H1 (cell line): ENCODE data around the gene METRNL. TPM values are rescaled to one million over a fixed set of nuclear protein-coding genes. Genes with fewer than 3 reads are reported as not detected.

Experiments used
- CTCF ChIA-PET: fragments of 300-600 bp; sonication (Branson Sonifier 250); formaldehyde crosslinking; loops from one replicate; lab custom pipeline; 2021; ENCODE audit not compliant: partially characterized antibody; lab: Charles Lee
- POLR2A ChIA-PET: fragments of 300-600 bp; sonication (Branson Sonifier 250); formaldehyde crosslinking; loops from one replicate; lab custom pipeline; 2021; ENCODE audit warnings: inconsistent platforms; ENCODE audit not compliant: partially characterized antibody; lab: Charles Lee
- DNase-seq, 2 experiments: peaks; one replicate each; pipeline versions ENCODE4 v3.0.0 to v3.0.0-alpha.2; 2010 to 2022; ENCODE audit warnings: low spot score in 2 of 2, low read depth in 1 of 2, mixed read lengths in 1 of 2
- FAIRE-seq: peaks from 2 replicates; lab custom pipeline; 2011; peaks lifted over from hg19 to GRCh38; lab: Jason Lieb, UNC
- H2AFZ ChIP-seq: 2 replicates; pipeline ENCODE4 v1.8.1; 2012; ENCODE audit warnings: low read length, inconsistent platforms
- H2AK5ac ChIP-seq: 2 replicates; pipeline ENCODE4 v1.6.1; 2013; ENCODE audit warnings: low read depth, low read length
- H2BK120ac ChIP-seq: replicated peaks from 2 replicates; pipeline ENCODE3; 2013; ENCODE audit warnings: low read depth, low read length, inconsistent platforms
- H2BK12ac ChIP-seq: 2 replicates; pipeline ENCODE4 v1.6.1; 2013; ENCODE audit warnings: low read depth, low read length
- H2BK15ac ChIP-seq: 2 replicates; pipeline ENCODE4 v1.6.1; 2013; ENCODE audit warnings: low read length
- H2BK20ac ChIP-seq: 2 replicates; pipeline ENCODE4 v1.6.1; 2013; ENCODE audit warnings: low read length
- H2BK5ac ChIP-seq: 2 replicates; pipeline ENCODE4 v1.6.1; 2013; ENCODE audit warnings: low read depth, low read length
- H3K14ac ChIP-seq: 2 replicates; pipeline ENCODE4 v1.6.1; 2013; ENCODE audit warnings: inconsistent platforms; ENCODE audit not compliant: insufficient read length
- H3K18ac ChIP-seq: 2 replicates; pipeline ENCODE4 v1.6.1; 2013; ENCODE audit warnings: low read length; ENCODE audit errors: extremely low read depth
- H3K23ac ChIP-seq: 2 replicates; pipeline ENCODE4 v1.6.1; 2013; ENCODE audit warnings: inconsistent platforms; ENCODE audit not compliant: insufficient read length
- H3K23me2 ChIP-seq: 2 replicates; pipeline ENCODE4 v1.6.1; 2013; ENCODE audit warnings: low read depth, low read length
- H3K27ac ChIP-seq: 2 replicates; pipeline ENCODE4 v1.6.1; 2011; ENCODE audit warnings: low read depth, low read length, inconsistent platforms
- H3K27me3 ChIP-seq, 4 experiments: replicated peaks in 1 of 4; 1 replicate in 1 of 4; 2 replicates in 3 of 4; pipeline versions ENCODE4 v1.6.1 to v1.8.1; 2011 to 2013; ENCODE audit warnings: low read length in 3 of 4, mild to moderate bottlenecking in 3 of 4, inconsistent platforms in 2 of 4, mixed read lengths in 2 of 4, moderate library complexity in 1 of 4; ENCODE audit not compliant: control insufficient read depth in 3 of 4, insufficient read depth in 3 of 4; ENCODE audit errors: extremely low read depth in 1 of 4
- H3K36me3 ChIP-seq, 4 experiments: 2 replicates each; pipeline versions ENCODE4 v1.6.1 to v1.8.1; 2011 to 2013; ENCODE audit warnings: mild to moderate bottlenecking in 4 of 4, low read length in 3 of 4, moderate library complexity in 2 of 4, control low read depth in 1 of 4, inconsistent platforms in 1 of 4; ENCODE audit not compliant: insufficient read depth in 4 of 4, control insufficient read depth in 2 of 4
- H3K4ac ChIP-seq: replicated peaks from 2 replicates; pipeline ENCODE3; 2013; ENCODE audit warnings: low read length, low read depth, mixed read lengths, inconsistent platforms; ENCODE audit not compliant: insufficient read length
- H3K4me1 ChIP-seq, 4 experiments: replicated peaks in 1 of 4; 1 replicate in 1 of 4; 2 replicates in 3 of 4; pipeline versions ENCODE4 v1.6.1 to v1.8.1; 2011 to 2013; ENCODE audit warnings: low read length in 3 of 4, inconsistent platforms in 2 of 4, mixed read lengths in 1 of 4; ENCODE audit not compliant: insufficient read depth in 4 of 4, control insufficient read depth in 3 of 4
- H3K4me2 ChIP-seq, 2 experiments: 2 replicates each; pipeline versions ENCODE4 v1.6.1 to v1.8.1; 2011 to 2013; ENCODE audit warnings: low read depth in 2 of 2, low read length in 2 of 2, control low read depth in 1 of 2, inconsistent platforms in 1 of 2, mild to moderate bottlenecking in 1 of 2; ENCODE audit not compliant: insufficient read depth in 1 of 2
- H3K4me3 ChIP-seq, 4 experiments: fragments of 200-600, 300-600 bp in 1 of 4; sonication (generic), shearing (Covaris generic), sonication (Bioruptor Twin) in 1 of 4; 2 replicates each; pipeline versions ENCODE4 v1.5.1 to v1.8.1; 2011 to 2016; ENCODE audit warnings: low read length in 4 of 4, low read depth in 3 of 4, control low read depth in 2 of 4, inconsistent platforms in 2 of 4, mild to moderate bottlenecking in 2 of 4, mixed read lengths in 1 of 4, moderate library complexity in 1 of 4; ENCODE audit not compliant: insufficient read depth in 2 of 4; ENCODE audit errors: extremely low read depth in 1 of 4
- H3K56ac ChIP-seq: replicated peaks from 2 replicates; pipeline ENCODE3; 2013; ENCODE audit warnings: low read depth, mild to moderate bottlenecking, mixed read lengths, low read length, inconsistent platforms; ENCODE audit not compliant: insufficient read length
- H3K79me1 ChIP-seq: 2 replicates; pipeline ENCODE4 v1.6.1; 2013; ENCODE audit warnings: low read depth, low read length, control low read depth
- H3K79me2 ChIP-seq, 2 experiments: 2 replicates each; pipeline versions ENCODE4 v1.6.1 to v1.8.1; 2012 to 2013; ENCODE audit warnings: low read length in 2 of 2, mild to moderate bottlenecking in 2 of 2, inconsistent platforms in 1 of 2; ENCODE audit not compliant: insufficient read depth in 2 of 2, control insufficient read depth in 1 of 2
- H3K9ac ChIP-seq, 4 experiments: replicated peaks in 1 of 4; 1 replicate in 1 of 4; 2 replicates in 3 of 4; pipeline versions ENCODE4 v1.6.1 to v1.8.1; 2011 to 2013; ENCODE audit warnings: low read depth in 3 of 4, low read length in 3 of 4, control low read depth in 2 of 4, mild to moderate bottlenecking in 2 of 4, moderate library complexity in 2 of 4, inconsistent platforms in 1 of 4; ENCODE audit errors: extremely low read depth in 1 of 4
- H3K9me3 ChIP-seq, 2 experiments: 2 replicates each; pipeline versions ENCODE4 v1.6.1 to v1.8.1; 2012 to 2013; ENCODE audit warnings: mild to moderate bottlenecking in 2 of 2, moderate library complexity in 2 of 2, control low read depth in 1 of 2, inconsistent platforms in 1 of 2, low read depth in 1 of 2, low read length in 1 of 2, mixed read lengths in 1 of 2; ENCODE audit not compliant: insufficient read depth in 2 of 2
- H4K20me1 ChIP-seq, 2 experiments: replicated peaks in 1 of 2; 2 replicates each; pipeline versions ENCODE3 to v1.8.1; 2011 to 2013; ENCODE audit warnings: inconsistent platforms in 2 of 2, low read length in 2 of 2, mild to moderate bottlenecking in 1 of 2; ENCODE audit not compliant: insufficient read depth in 2 of 2, control insufficient read depth in 1 of 2
- H4K5ac ChIP-seq: 2 replicates; pipeline ENCODE4 v1.6.1; 2013; ENCODE audit warnings: low read length, low read depth, mixed read lengths, inconsistent platforms; ENCODE audit not compliant: insufficient read length
- H4K8ac ChIP-seq: 2 replicates; pipeline ENCODE4 v1.8.0; 2013; ENCODE audit warnings: mild to moderate bottlenecking, moderate library complexity, low read length, inconsistent platforms; ENCODE audit not compliant: insufficient read depth; ENCODE audit errors: extremely low read depth
- H4K91ac ChIP-seq: replicated peaks from 2 replicates; pipeline ENCODE3; 2013; ENCODE audit warnings: low read length, mixed read lengths, inconsistent platforms; ENCODE audit not compliant: insufficient read length
- CTBP2 ChIP-seq: IDR thresholded peaks from 2 replicates; pipeline ENCODE4 v1.7.0; 2011; ENCODE audit warnings: borderline replicate concordance, mild to moderate bottlenecking, moderate library complexity, mixed read lengths, low read length; ENCODE audit not compliant: insufficient read depth, insufficient read length
- EZH2 ChIP-seq: fragments of 200-600 bp; sonication (generic); IDR thresholded peaks from 2 replicates; pipeline ENCODE4 v1.7.1; 2012; ENCODE audit warnings: low read depth, mild to moderate bottlenecking, moderate library complexity, low read length, inconsistent platforms; ENCODE audit not compliant: severe bottlenecking
- FOSL1 ChIP-seq: IDR thresholded peaks from 2 replicates; pipeline ENCODE4 v1.6.1; 2011; ENCODE audit warnings: mild to moderate bottlenecking, low read depth, low read length, moderate library complexity; ENCODE audit not compliant: insufficient read depth
- JUND ChIP-seq: IDR thresholded peaks from 2 replicates; pipeline ENCODE4 v1.6.1; 2011; ENCODE audit warnings: mild to moderate bottlenecking, improper control_type of control experiment, low read length
- KDM5A ChIP-seq: fragments of 200-600 bp; IDR thresholded peaks from 2 replicates; pipeline ENCODE4 v1.7.1; 2012; ENCODE audit warnings: mild to moderate bottlenecking, low read length, inconsistent platforms, mixed read lengths
- POU5F1 ChIP-seq: IDR thresholded peaks from 2 replicates; pipeline ENCODE4 v1.6.1; 2011; ENCODE audit warnings: low read depth, mild to moderate bottlenecking, low read length, moderate library complexity
- RFX5 ChIP-seq: IDR thresholded peaks from 2 replicates; pipeline ENCODE4 v1.6.1; 2011; ENCODE audit warnings: low read depth, low read length, improper control_type of control experiment, borderline replicate concordance
- RNF2 ChIP-seq: fragments of 200-900, 300-1000 bp; sonication (generic); IDR thresholded peaks from 2 replicates; pipeline ENCODE4 v1.7.1; 2016; ENCODE audit warnings: borderline replicate concordance, low read depth, mild to moderate bottlenecking, antibody characterized with exemption, low read length; ENCODE audit not compliant: poor library complexity, severe bottlenecking; ENCODE audit errors: missing control alignments
- RXRA ChIP-seq: IDR thresholded peaks from 2 replicates; pipeline ENCODE4 v1.6.1; 2011; ENCODE audit warnings: low read depth, mild to moderate bottlenecking, low read length, moderate library complexity; ENCODE audit not compliant: insufficient read depth
- SRF ChIP-seq: IDR thresholded peaks from 2 replicates; pipeline ENCODE4 v1.6.1; 2011; ENCODE audit warnings: mild to moderate bottlenecking, low read depth, low read length, moderate library complexity
- YY1 ChIP-seq: IDR thresholded peaks from 2 replicates; pipeline ENCODE4 v1.6.1; 2011; ENCODE audit warnings: low read depth, mild to moderate bottlenecking, low read length
- WGBS, 2 experiments: shearing (Covaris generic) in 1 of 2; methylation state at CpG; one replicate each; pipeline versions ENCODE4 v1.1.6 to v1.1.7; 2013 to 2015; ENCODE audit warnings: low lambda C conversion rate in 2 of 2, mixed read lengths in 2 of 2, inconsistent platforms in 1 of 2, low coverage in 1 of 2, missing lambda C conversion rate in 1 of 2; ENCODE audit not compliant: insufficient replicate concordance in 2 of 2, insufficient coverage in 1 of 2, insufficient read length in 1 of 2; ENCODE audit errors: extremely low coverage in 1 of 2, missing lambda C conversion rate in 1 of 2; 5-methylcytosine and 5-hydroxymethylcytosine counted together
- polyA plus RNA-seq, 7 experiments: library from polyadenylated mRNA; depleted of rRNA in 3 of 7; stranded (reverse) in 5 of 7; unstranded in 2 of 7; fragments of >200 nt in 5 of 7; fragments of 200-250 nt in 2 of 7; gene quantifications; 1 replicate in 5 of 7; 2 replicates in 1 of 7; 4 replicates in 1 of 7; pipeline versions ENCODE4 v1.2.1 to v1.2.3, GENCODE V29; 2011 to 2013; ENCODE audit warnings: missing spikeins in 2 of 7, mixed read lengths in 2 of 7
- total RNA-seq: library from RNA; stranded (reverse); fragmentation: NEBNext Ultra II Directional; extraction: Animal tissue kit (Norgen Biotek cat#: 25700); gene quantifications from 2 replicates; pipeline ENCODE4 v1.2.1, GENCODE V29; 2021

METRNL gene
- total and polyA plus RNA-seq, 2 of the 8 experiments (the other 6 are each of a cell fraction or from before 2014, with no cell fraction given): 13.9 to 14.2 TPM

DNA sequence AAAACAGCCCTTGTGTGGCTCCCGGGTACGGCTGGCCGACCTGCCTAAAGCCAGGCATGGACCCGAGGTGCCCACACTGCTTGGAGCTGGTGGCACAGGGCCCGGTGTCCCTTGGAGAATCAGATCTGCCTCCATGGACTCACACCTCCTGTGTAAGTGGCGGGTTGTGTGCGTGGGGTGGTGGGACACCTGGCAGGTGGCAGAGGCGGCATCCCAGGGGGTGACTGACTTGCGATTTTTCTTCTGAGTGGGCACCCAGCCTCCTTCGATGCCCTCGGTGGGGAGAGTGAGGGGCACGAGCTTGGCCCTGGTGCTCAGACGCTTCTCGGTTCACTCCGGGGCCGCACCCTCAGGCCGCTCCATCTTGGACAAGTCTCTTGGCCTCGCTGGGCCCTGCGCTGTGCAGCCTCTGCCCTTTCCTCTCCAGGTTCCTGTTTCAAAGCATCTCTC, 35.8 kb downstream of the METRNL start:
- POLR2A ChIA-PET: no interaction called here
- 91% methylated on average over 19 of the region's 19 CpGs; no CpG with 5 or more reads in 1 of the 2 experiments for WGBS, 2 experiments
- no peak overlapping the region for H2AFZ ChIP-seq
- no peak overlapping the region for H2BK15ac ChIP-seq
- H3K27me3 ChIP-seq: peaks cover 0 to 3% (median under 1%) of the 10 kb centered on the region in 4 experiments; a peak in 3 of 7 replicates
- no peak overlapping the region for H3K23ac ChIP-seq
- H4K91ac ChIP-seq: no peak overlapping the region
- H2BK12ac ChIP-seq: no peak overlapping the region
- no peak overlapping the region for H3K4ac ChIP-seq
- H3K79me2 ChIP-seq: no peaks in the 10 kb centered on the region
- no peak overlapping the region for H3K18ac ChIP-seq
- no peak overlapping the region for H2AK5ac ChIP-seq
- peaks cover 0 to 5% (median 0%) of the 10 kb centered on the region in 4 experiments; a peak in 1 of 7 replicates for H3K4me1 ChIP-seq
- H3K9me3 ChIP-seq: peaks cover 6 to 52% of the 10 kb centered on the region in 2 experiments; a peak in 3 of 4 replicates
- CTCF ChIA-PET: interaction anchor here (0.6 to 1.6 kb wide), 4 partner anchors 11 to 205 kb away, joined by 3 to 4 read pairs (median 4); no protein-coding TSS in a partner anchor
- H4K20me1 ChIP-seq: no peaks in the 10 kb centered on the region
- no peaks in the 10 kb centered on the region for H3K23me2 ChIP-seq
- no peaks in the 10 kb centered on the region for H3K79me1 ChIP-seq
- no peak overlapping the region for H4K8ac ChIP-seq
- H2BK5ac ChIP-seq: no peak overlapping the region
- no peak overlapping the region for H3K9ac ChIP-seq
- no peak overlapping the region for H2BK20ac ChIP-seq
- H3K27ac ChIP-seq: no peak overlapping the region
- no peak overlapping the region for H4K5ac ChIP-seq
- no peak overlapping the region for H3K14ac ChIP-seq
- H3K4me3 ChIP-seq: no peak overlapping the region
- no peak overlapping the region for H3K4me2 ChIP-seq
- no peaks in the 10 kb centered on the region for H3K36me3 ChIP-seq
- FAIRE-seq: no peak
- no peak for TF ChIP-seq RNF2
- TF ChIP-seq EZH2: no peak
- no peak for TF ChIP-seq POU5F1
- TF ChIP-seq KDM5A: no peak
- no peak for TF ChIP-seq RFX5
- no peak for TF ChIP-seq CTBP2
- no peak for TF ChIP-seq RXRA
- TF ChIP-seq YY1: no peak
- no peak for TF ChIP-seq JUND
- no peak for TF ChIP-seq FOSL1
- TF ChIP-seq SRF: no peak
- no peak overlapping the region for H3K56ac ChIP-seq
- DNase-seq: no peak
- H2BK120ac ChIP-seq: no peak overlapping the region
